ENCODE data around the gene CRTC1.

The CRTC1 gene, protein sequence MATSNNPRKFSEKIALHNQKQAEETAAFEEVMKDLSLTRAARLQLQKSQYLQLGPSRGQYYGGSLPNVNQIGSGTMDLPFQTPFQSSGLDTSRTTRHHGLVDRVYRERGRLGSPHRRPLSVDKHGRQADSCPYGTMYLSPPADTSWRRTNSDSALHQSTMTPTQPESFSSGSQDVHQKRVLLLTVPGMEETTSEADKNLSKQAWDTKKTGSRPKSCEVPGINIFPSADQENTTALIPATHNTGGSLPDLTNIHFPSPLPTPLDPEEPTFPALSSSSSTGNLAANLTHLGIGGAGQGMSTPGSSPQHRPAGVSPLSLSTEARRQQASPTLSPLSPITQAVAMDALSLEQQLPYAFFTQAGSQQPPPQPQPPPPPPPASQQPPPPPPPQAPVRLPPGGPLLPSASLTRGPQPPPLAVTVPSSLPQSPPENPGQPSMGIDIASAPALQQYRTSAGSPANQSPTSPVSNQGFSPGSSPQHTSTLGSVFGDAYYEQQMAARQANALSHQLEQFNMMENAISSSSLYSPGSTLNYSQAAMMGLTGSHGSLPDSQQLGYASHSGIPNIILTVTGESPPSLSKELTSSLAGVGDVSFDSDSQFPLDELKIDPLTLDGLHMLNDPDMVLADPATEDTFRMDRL

GRCh38 chr19:18683109-18683957 lies at the start of gene CRTC1:
Gene CRTC1 (plus strand): TSS chr19:18683680. CDS start chr19:18683703, 23 bp downstream.
- peak; percentile 83 for DNase-seq

GRCh38 chr19:18634612-18635297 lies 48.7 kb upstream of the CRTC1 start:
- DNase-seq = peak; percentile 4

- no peak for DNase-seq
Measured at GRCh38 chr19:18635831-18636182, 47.7 kb upstream of the CRTC1 start.

GRCh38 chr19:18636183-18636968 lies 47.1 kb upstream of the CRTC1 start:
- DNase-seq = peak; percentile 93

GRCh38 chr19:18636969-18637629 lies 46.4 kb upstream of the CRTC1 start, which contains the start of gene KLHL26:
Gene KLHL26 (plus strand): TSS chr19:18637028. CDS start chr19:18637055, 27 bp downstream.
- no peak for DNase-seq

- DNase-seq = no peak
Measured at GRCh38 chr19:18637673-18638630, 45.5 kb upstream of the CRTC1 start.

GRCh38 chr19:18639706-18640243 lies 43.7 kb upstream of the CRTC1 start:
- DNase-seq = no peak

- no peak for DNase-seq
Measured at GRCh38 chr19:18644196-18645034, 39.1 kb upstream of the CRTC1 start.

DNA sequence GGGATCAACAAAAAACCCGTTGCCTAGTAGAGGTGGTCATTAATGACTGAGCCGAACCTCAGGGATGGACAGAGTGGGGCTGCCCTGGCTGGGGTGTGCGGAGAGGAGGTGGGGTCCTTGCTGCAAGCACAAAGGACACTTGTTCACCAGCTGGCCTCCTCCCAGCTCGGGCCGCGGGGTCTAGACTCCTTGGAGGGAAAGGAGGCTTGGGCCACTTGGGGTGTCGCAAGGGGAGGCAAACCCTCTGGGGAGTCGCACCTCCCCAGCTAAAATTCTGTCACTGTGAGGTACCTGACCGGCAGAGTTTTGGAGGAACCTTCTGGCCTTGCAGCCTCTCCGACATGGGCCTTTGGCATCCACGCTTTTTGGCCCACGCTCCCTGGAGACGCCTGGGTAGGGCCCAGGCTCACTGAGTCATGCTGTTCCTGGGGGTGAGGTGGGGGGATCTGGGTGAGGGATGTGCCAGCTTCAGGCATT lies 38.4 kb upstream of the CRTC1 start:
- no peak for DNase-seq

GRCh38 chr19:18646535-18647370 lies 36.7 kb upstream of the CRTC1 start:
- DNase-seq = no peak

- no peak for DNase-seq
Measured at GRCh38 chr19:18647371-18647767, 36.1 kb upstream of the CRTC1 start.

DNA sequence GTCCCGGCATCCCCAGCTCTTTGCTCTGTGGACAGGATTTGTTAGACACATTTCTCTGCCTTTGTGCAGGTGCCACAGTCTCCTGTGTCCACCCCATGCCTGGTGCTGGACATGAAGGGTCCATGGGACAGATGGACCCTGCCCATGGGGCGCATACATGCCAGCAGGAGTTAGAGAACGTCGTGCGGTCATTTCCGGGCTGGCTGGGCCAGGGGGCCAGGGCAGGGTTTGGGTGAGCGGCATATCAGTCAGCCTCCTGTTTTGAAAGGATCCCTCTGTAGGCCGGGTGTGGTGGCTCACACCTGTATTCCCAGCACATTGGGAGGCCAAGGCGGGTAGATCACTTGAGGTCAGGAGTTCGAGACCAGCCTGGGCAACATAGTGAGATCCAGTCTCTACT lies 35.7 kb upstream of the CRTC1 start:
- no peak for DNase-seq

- DNase-seq = no peak
Measured at GRCh38 chr19:18648973-18649315, 34.5 kb upstream of the CRTC1 start.

- DNase-seq = peak; percentile 63
Measured at GRCh38 chr19:18649371-18650020, 34.0 kb upstream of the CRTC1 start.

DNA sequence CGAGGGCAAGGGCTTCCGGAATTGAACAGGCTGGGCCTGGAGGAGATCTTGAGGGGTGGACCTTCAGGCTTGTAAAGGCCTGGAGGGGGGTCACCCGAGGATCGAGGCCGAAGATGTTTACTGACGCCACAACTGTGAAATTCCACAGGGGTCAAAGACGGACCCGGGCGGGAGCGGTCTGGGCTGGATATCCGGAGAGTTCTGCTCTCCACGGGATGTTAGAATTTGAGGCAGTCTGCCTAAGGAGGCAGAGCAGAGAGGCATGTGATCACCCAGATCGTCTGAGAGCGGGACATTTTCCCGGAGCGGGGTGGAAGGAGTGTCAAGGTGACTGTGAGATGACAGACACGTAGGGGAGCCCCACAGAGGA lies 33.5 kb upstream of the CRTC1 start:
- DNase-seq = no peak

GRCh38 chr19:18650468-18651041 lies 32.9 kb upstream of the CRTC1 start:
- peak; percentile 52 for DNase-seq

DNA sequence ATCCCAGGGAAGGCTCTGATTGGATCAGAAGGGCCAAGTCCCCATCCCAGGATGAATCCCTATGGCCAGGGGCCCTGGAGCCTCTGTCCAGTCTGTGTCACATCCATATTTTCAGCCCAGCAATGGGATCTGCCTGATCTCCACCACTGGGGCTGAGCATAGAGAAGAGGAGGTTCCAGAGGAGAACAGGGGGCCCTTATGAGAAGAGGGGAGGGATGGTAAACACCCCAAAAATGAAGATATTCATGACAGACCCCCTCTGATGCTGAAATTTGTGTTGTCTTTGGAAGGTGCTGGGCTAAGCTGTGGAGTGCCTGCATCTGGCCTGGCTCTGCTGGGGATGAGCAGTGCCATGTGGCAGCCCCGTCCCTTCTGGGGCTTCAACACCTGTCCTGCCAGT lies 32.2 kb upstream of the CRTC1 start:
- DNase-seq = no peak

All from fibroblast of upper back skin (primary cell).